Spleen (tissue), 11 donors: ENCODE data around the gene OR10AD1. TPM values are rescaled to one million over a fixed set of nuclear protein-coding genes. Genes with fewer than 3 reads are reported as not detected.

ENCODE experiments used
- DNase-seq: peaks from one replicate; pipeline ENCODE4 v3.0.0-alpha.2; 2020
- H3K27ac ChIP-seq, 8 donors: fragments of 200-600 bp; sonication (generic) in 7 of 8; 1 replicate in 4 of 8; 2 replicates in 4 of 8; pipeline versions ENCODE4 v1.5.0 to v1.8.0; 2016 to 2021; ENCODE audit warnings: inconsistent platforms in 4 of 8, mild to moderate bottlenecking in 4 of 8, moderate library complexity in 1 of 8
- H3K27me3 ChIP-seq, 7 donors: fragments of 200-600 bp; sonication (generic) in 6 of 7; replicated peaks in 1 of 7; 1 replicate in 4 of 7; 2 replicates in 3 of 7; pipeline versions ENCODE4 v1.5.0 to v1.8.0; 2016 to 2021; ENCODE audit warnings: inconsistent platforms in 3 of 7, mild to moderate bottlenecking in 1 of 7
- H3K36me3 ChIP-seq, 6 donors: fragments of 200-600 bp; sonication (generic) in 5 of 6; 1 replicate in 4 of 6; 2 replicates in 2 of 6; pipeline versions ENCODE4 v1.5.0 to v1.8.0; 2016 to 2021; ENCODE audit warnings: inconsistent platforms in 2 of 6
- H3K4me1 ChIP-seq, 6 donors: fragments of 200-600 bp; sonication (generic) in 5 of 6; 1 replicate in 3 of 6; 2 replicates in 3 of 6; pipeline versions ENCODE4 v1.5.0 to v1.8.0; 2016 to 2021; ENCODE audit warnings: inconsistent platforms in 3 of 6
- H3K4me3 ChIP-seq, 8 donors: fragments of 200-600 bp; sonication (generic) in 7 of 8; 1 replicate in 4 of 8; 2 replicates in 4 of 8; pipeline versions ENCODE4 v1.5.0 to v1.8.0; 2016 to 2021; ENCODE audit warnings: inconsistent platforms in 4 of 8, mild to moderate bottlenecking in 4 of 8, moderate library complexity in 2 of 8
- H3K9me3 ChIP-seq, 8 donors: fragments of 200-600 bp; sonication (generic) in 7 of 8; 1 replicate in 4 of 8; 2 replicates in 4 of 8; pipeline versions ENCODE4 v1.5.0 to v1.8.0; 2016 to 2021; ENCODE audit warnings: inconsistent platforms in 4 of 8
- CTCF ChIP-seq, 11 experiments: fragments of 200-600 bp in 7 of 11; fragments of 450-650 bp in 4 of 11; sonication (generic) in 4 of 11; IDR thresholded peaks in 8 of 11; conservative IDR thresholded peaks in 3 of 11; 1 replicate in 7 of 11; 2 replicates in 4 of 11; pipeline versions ENCODE4 v1.4.0 to v1.8.0; 2016 to 2021; ENCODE audit warnings: antibody characterized with exemption in 11 of 11, inconsistent platforms in 4 of 11, mild to moderate bottlenecking in 1 of 11
- POLR2A ChIP-seq, 3 donors: fragments of 450-650 bp; IDR thresholded peaks; one replicate each; pipeline ENCODE4 v1.5.1; 2017; ENCODE audit warnings: antibody characterized with exemption in 3 of 3, mild to moderate bottlenecking in 1 of 3
- POLR2AphosphoS5 ChIP-seq, 3 donors: sonication (generic); formaldehyde crosslinking; IDR thresholded peaks; one replicate each; pipeline ENCODE4 v1.5.1; 2017; ENCODE audit warnings: antibody characterized with exemption in 3 of 3
- WGBS, 5 donors: extraction: QIAGEN DNeasy Blood & Tissue Kit in 3 of 5; methylation state at CpG; one replicate each; pipeline versions ENCODE4 v1.1.5 to v1.1.7; 2013 to 2018; 5-methylcytosine and 5-hydroxymethylcytosine counted together
- intact Hi-C: fragments of 100-400 bp; cut with DNase I; formaldehyde crosslinking; loops from one replicate; pipeline ENCODE4 v1.15.0; 2023; ENCODE audit warnings: low total_unique reads
- polyA plus RNA-seq, 3 donors: library from polyadenylated mRNA; stranded (reverse); fragments of 200-250 nt; gene quantifications; one replicate each; pipeline ENCODE4 v1.2.1, GENCODE V29; 2013
- total RNA-seq, 7 donors: library from RNA; depleted of rRNA in 3 of 7; stranded (reverse); fragments of >200 nt in 3 of 7; fragmentation: NEBNext Ultra II Directional in 4 of 7; extraction: Animal tissue kit (Norgen Biotek cat#: 25700) in 4 of 7; gene quantifications; one replicate each; pipeline versions ENCODE4 v1.1.0 to v1.2.1, GENCODE V29; 2016 to 2021
- donor health status: healthy with polysubstance abuse.
- donor health status: DM: no; HTN: no; CAD: no; lungs with moderate emphysema.
- donor health status: DM: no; HTN: no; CAD: no.
- donor health status: Bipolar disorder and iron deficiency.
- donor health status: healthy.
- donor health status: DM: no; HTN: no; CAD: no.
- donor health status: DM: yes; HTN: yes; CAD: no.

The OR10AD1 gene
- total and polyA plus RNA-seq, 10 donors = not detected

- H3K36me3 ChIP-seq = no peaks in the 10 kb centered on the region
- H3K27me3 ChIP-seq = peaks cover 0 to 60% (median 20%) of the 10 kb centered on the region in 7 donors
- no peak for TF ChIP-seq POLR2A (IDR thresholded peaks at IDR 0.05)
- no peak for TF ChIP-seq POLR2AphosphoS5 (IDR thresholded peaks at IDR 0.05)
- no peak for TF ChIP-seq CTCF (IDR thresholded peaks at IDR 0.05 in 8 of 11, conservative IDR thresholded peaks at IDR 0.05 in 3 of 11)
- no peak for DNase-seq
- H3K9me3 ChIP-seq = no peaks in the 10 kb centered on the region
- WGBS, 5 donors = 11 to 19% (median 14%) methylated on average over 17 to 20 of the region's 20 CpGs
- no peak overlapping the region for H3K27ac ChIP-seq
- peak overlapping the region in 7 of 8 donors; percentile 62 to 97 (median 92) for H3K4me3 ChIP-seq
- intact Hi-C loops = loop anchor here (10.0 kb wide), 1 partner anchor 270 kb away; no protein-coding TSS in a partner anchor
- H3K4me1 ChIP-seq = peaks cover 0 to 43% (median 28%) of the 10 kb centered on the region in 6 donors
Observed at GRCh38 chr12:48184549-48184922, 18.6 kb downstream of the OR10AD1 start.

- Histone ChIP-seq H3K27me3 (peaks cover 0 to 60% (median 20%) of the 10 kb centered on the region in 7 donors), H3K27ac (peak overlapping the region in 3 of 8 donors; percentile 46 to 70 (median 61)), H3K9me3 (no peaks in the 10 kb centered on the region), H3K4me1 (peaks cover 0 to 40% (median 28%) of the 10 kb centered on the region in 6 donors), H3K4me3 (peak overlapping the region; percentile 62 to 97 (median 86)), H3K36me3 (no peaks in the 10 kb centered on the region)
- no peak for TF ChIP-seq POLR2AphosphoS5 (IDR thresholded peaks at IDR 0.05)
- peak in 1 of 11 experiments; percentile 1 for TF ChIP-seq CTCF (IDR thresholded peaks at IDR 0.05 in 8 of 11, conservative IDR thresholded peaks at IDR 0.05 in 3 of 11)
- TF ChIP-seq POLR2A (IDR thresholded peaks at IDR 0.05) = no peak
- no peak for DNase-seq
- WGBS, 5 donors = 4 to 9% (median 5%) methylated on average over 22 to 61 of the region's 61 CpGs
- intact Hi-C loops = loop anchor here (10.0 kb wide), 1 partner anchor 271 kb away; no protein-coding TSS in a partner anchor
Observed at GRCh38 chr12:48183876-48184548, 19.1 kb downstream of the OR10AD1 start.

GRCh38 chr12:48183091-48183875 lies 19.8 kb downstream of the OR10AD1 start, which contains the start of gene CCDC184:
Gene CCDC184, plus strand, starts transcription at chr12:48183644. Its CDS starts 479 bp downstream, at chr12:48184123.
- intact Hi-C loops = loop anchor here (10.0 kb wide), 1 partner anchor 272 kb away; no protein-coding TSS in a partner anchor
- peak; percentile 91 for DNase-seq
- H3K4me1 ChIP-seq = peaks cover 0 to 40% (median 28%) of the 10 kb centered on the region in 6 donors
- H3K36me3 ChIP-seq = no peaks in the 10 kb centered on the region
- peaks cover 0 to 60% (median 20%) of the 10 kb centered on the region in 7 donors for H3K27me3 ChIP-seq
- H3K4me3 ChIP-seq = peak within 1 kb of the TSS; percentile 62 to 97 (median 86)
- H3K9me3 ChIP-seq = no peaks in the 10 kb centered on the region
- peak within 1 kb of the TSS in 4 of 8 donors; percentile 17 to 70 (median 54) for H3K27ac ChIP-seq
- peak in 7 of 11 experiments; percentile 12 to 49 (median 41) for TF ChIP-seq CTCF (IDR thresholded peaks at IDR 0.05 in 8 of 11, conservative IDR thresholded peaks at IDR 0.05 in 3 of 11)
- TF ChIP-seq POLR2A (IDR thresholded peaks at IDR 0.05) = no peak
- TF ChIP-seq POLR2AphosphoS5 (IDR thresholded peaks at IDR 0.05) = peak; percentile 47 to 64 (median 64)
- WGBS, 5 donors = 0 to 1% (median 1%) methylated on average over 38 to 61 of the region's 61 CpGs
